Gastrocnemius medialis (tissue), 4 donors: Measurements from ENCODE around the gene GPR183. TPM values are rescaled to one million over a fixed set of nuclear protein-coding genes. Genes with fewer than 3 reads are reported as not detected.

Source experiments
- ATAC-seq, 2 donors: fragments of 150-250 bp; one replicate each; pipeline ENCODE4 v1.9.1; 2016
- DNase-seq, 2 donors: peaks; one replicate each; pipeline ENCODE4 v3.0.0-alpha.2; 2019
- H3K27ac ChIP-seq, 4 donors: fragments of 200-600 bp; sonication (generic); 1 replicate in 1 of 4; 2 replicates in 3 of 4; pipeline ENCODE4 v1.5.1; 2016 to 2018; ENCODE audit warnings: mild to moderate bottlenecking in 2 of 4, moderate library complexity in 1 of 4
- H3K27me3 ChIP-seq, 3 donors: fragments of 200-600 bp; sonication (generic) in 2 of 3; 1 replicate in 1 of 3; 2 replicates in 2 of 3; pipeline versions ENCODE4 v1.5.1 to v1.6.0; 2016 to 2019; ENCODE audit warnings: mild to moderate bottlenecking in 1 of 3, moderate library complexity in 1 of 3
- H3K36me3 ChIP-seq, 2 donors: fragments of 200-600 bp; sonication (generic) in 1 of 2; one replicate each; pipeline ENCODE4 v1.5.1; 2017 to 2018
- H3K4me1 ChIP-seq, 2 donors: fragments of 200-600 bp; sonication (generic) in 1 of 2; one replicate each; pipeline ENCODE4 v1.5.1; 2016 to 2017; ENCODE audit warnings: mild to moderate bottlenecking in 2 of 2
- H3K4me3 ChIP-seq, 4 donors: fragments of 200-600 bp; sonication (generic) in 3 of 4; 1 replicate in 1 of 4; 2 replicates in 3 of 4; pipeline ENCODE4 v1.5.1; 2016 to 2019; ENCODE audit warnings: mild to moderate bottlenecking in 2 of 4
- H3K9me3 ChIP-seq, 3 donors: fragments of 200-600 bp; sonication (generic) in 2 of 3; 1 replicate in 1 of 3; 2 replicates in 2 of 3; pipeline ENCODE4 v1.5.1; 2016 to 2019
- CTCF ChIP-seq, 5 experiments: fragments of 450-650 bp in 3 of 5; fragments of 200-600 bp in 2 of 5; sonication (generic) in 2 of 5; IDR thresholded peaks in 4 of 5; conservative IDR thresholded peaks in 1 of 5; 1 replicate in 4 of 5; 2 replicates in 1 of 5; pipeline ENCODE4 v1.5.1; 2016 to 2019; ENCODE audit warnings: antibody characterized with exemption in 5 of 5, mild to moderate bottlenecking in 3 of 5, moderate library complexity in 3 of 5
- POLR2A ChIP-seq, 2 donors: fragments of 450-650 bp; IDR thresholded peaks; one replicate each; pipeline ENCODE4 v1.6.1; 2017; ENCODE audit warnings: antibody characterized with exemption in 2 of 2, mild to moderate bottlenecking in 2 of 2, moderate library complexity in 2 of 2
- in situ Hi-C, 4 donors: fragments of 200-750 bp; cut with MboI; loops; one replicate each; pipeline versions ENCODE4 v1.15.0 to v1.8.0; 2017; ENCODE audit warnings: low sequenced_read_pairs in 4 of 4
- intact Hi-C: fragments of 100-400 bp; cut with DNase I; formaldehyde crosslinking; loops from one replicate; pipeline ENCODE4 v1.15.1; 2023; ENCODE audit warnings: low total_unique reads
- total RNA-seq, 4 donors: library from RNA; depleted of rRNA; stranded (reverse); fragments of >200 nt; gene quantifications; one replicate each; pipeline versions ENCODE4 v1.1.0 to v1.2.3, GENCODE V29; 2016

Gene GPR183
- total RNA-seq, 4 donors from 2014 or later: 0.49 to 3.4 (median 2.5) TPM

GRCh38 chr13:99310382-99311031 is 3.3 kb upstream of the GPR183 start:
- no peaks in the 10 kb centered on the region for H3K36me3 ChIP-seq
- no peak overlapping the region for H3K4me3 ChIP-seq
- TF ChIP-seq POLR2A (IDR thresholded peaks at IDR 0.05): no peak
- TF ChIP-seq CTCF (IDR thresholded peaks at IDR 0.05 in 4 of 5, conservative IDR thresholded peaks at IDR 0.05 in 1 of 5): no peak
- H3K4me1 ChIP-seq: peaks cover 16 to 21% of the 10 kb centered on the region in 2 donors
- in situ Hi-C loops: no loop called here
- DNase-seq: no peak
- H3K9me3 ChIP-seq: no peaks in the 10 kb centered on the region
- ATAC-seq: no peak
- peak overlapping the region in 3 of 4 donors; percentile 74 to 79 (median 79) for H3K27ac ChIP-seq
- no peaks in the 10 kb centered on the region for H3K27me3 ChIP-seq
- intact Hi-C loops: loop anchor here (10.0 kb wide), 1 partner anchor 86 kb away; no protein-coding TSS in a partner anchor

GRCh38 chr13:99308471-99309087 is 1.4 kb upstream of the GPR183 start:
- in situ Hi-C loops: no loop called here
- no peak for ATAC-seq
- Histone ChIP-seq H3K4me3 (no peak overlapping the region), H3K27ac (peak overlapping the region; percentile 40 to 63 (median 55)), H3K36me3 (no peaks in the 10 kb centered on the region), H3K4me1 (peaks cover 14 to 19% of the 10 kb centered on the region in 2 donors), H3K9me3 (no peaks in the 10 kb centered on the region), H3K27me3 (no peaks in the 10 kb centered on the region)
- TF ChIP-seq POLR2A (IDR thresholded peaks at IDR 0.05) (no peak), CTCF (IDR thresholded peaks at IDR 0.05 in 4 of 5, conservative IDR thresholded peaks at IDR 0.05 in 1 of 5) (no peak)
- intact Hi-C loops: no loop called here
- no peak for DNase-seq

GRCh38 chr13:99307648-99308339 is 595 bp upstream of the GPR183 start:
- Histone ChIP-seq H3K4me1 (peaks cover 6 to 11% of the 10 kb centered on the region in 2 donors), H3K27ac (peak overlapping the region; percentile 40 to 63 (median 55)), H3K4me3 (no peak overlapping the region), H3K27me3 (no peaks in the 10 kb centered on the region), H3K36me3 (no peaks in the 10 kb centered on the region), H3K9me3 (no peaks in the 10 kb centered on the region)
- no peak for DNase-seq
- in situ Hi-C loops: no loop called here
- TF ChIP-seq POLR2A (IDR thresholded peaks at IDR 0.05) (no peak), CTCF (IDR thresholded peaks at IDR 0.05 in 4 of 5, conservative IDR thresholded peaks at IDR 0.05 in 1 of 5) (no peak)
- ATAC-seq: no peak
- intact Hi-C loops: loop anchor here (2.0 kb wide), 1 partner anchor 25 kb away; no protein-coding TSS in a partner anchor

- H3K4me3 ChIP-seq: peak overlapping the region in 1 of 4 donors; percentile 17
- no peak for DNase-seq
- no peaks in the 10 kb centered on the region for H3K9me3 ChIP-seq
- TF ChIP-seq CTCF (IDR thresholded peaks at IDR 0.05 in 4 of 5, conservative IDR thresholded peaks at IDR 0.05 in 1 of 5): no peak
- no peak for TF ChIP-seq POLR2A (IDR thresholded peaks at IDR 0.05)
- in situ Hi-C loops: no loop called here
- no peak overlapping the region for H3K27ac ChIP-seq
- ATAC-seq: no peak
- H3K27me3 ChIP-seq: no peaks in the 10 kb centered on the region
- no peaks in the 10 kb centered on the region for H3K36me3 ChIP-seq
- intact Hi-C loops: no loop called here
- peaks cover 4 to 6% of the 10 kb centered on the region in 2 donors for H3K4me1 ChIP-seq
Measured at GRCh38 chr13:99305566-99305965, 1.6 kb downstream of the GPR183 start.
